Effector CD8-positive, alpha-beta T cell (primary cell): ENCODE results near the gene SPOCD1.
A peak's percentile ranks its signal among the peaks of the same experiment; 100 is the strongest.

Experiments used
- DNase-seq: peaks from one replicate; lab custom pipeline; 2025; lab: John Stamatoyannopoulos, UW

Gene SPOCD1

GRCh38 chr1:31755850-31756492 lies 59.9 kb downstream of the SPOCD1 start:
- no peak for DNase-seq

- DNase-seq = no peak
Observed at GRCh38 chr1:31755197-31755611, 60.6 kb downstream of the SPOCD1 start.

DNA sequence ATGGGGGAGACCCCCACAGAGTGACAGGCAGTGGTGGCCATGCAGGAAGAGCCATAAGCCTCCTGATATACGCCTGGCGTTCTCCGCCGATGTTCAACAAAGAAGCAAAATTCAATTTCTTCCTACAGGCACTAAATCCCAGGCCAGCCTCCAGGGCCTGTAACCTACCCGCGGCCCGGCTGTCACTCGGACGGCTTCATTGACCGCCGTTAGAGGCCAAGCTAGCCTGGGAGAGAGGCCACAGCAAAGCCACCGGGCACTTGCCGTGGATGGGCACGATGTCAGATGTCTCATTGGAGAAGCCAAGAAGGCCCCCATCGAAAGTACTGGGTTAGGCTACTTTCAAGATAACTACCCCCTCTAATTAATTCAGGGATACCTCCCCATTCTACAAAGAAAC lies 61.4 kb downstream of the SPOCD1 start:
- DNase-seq = no peak

GRCh38 chr1:31753707-31754349 lies 62.0 kb downstream of the SPOCD1 start:
- DNase-seq = no peak

GRCh38 chr1:31752952-31753475 lies 62.8 kb downstream of the SPOCD1 start:
- no peak for DNase-seq

DNA sequence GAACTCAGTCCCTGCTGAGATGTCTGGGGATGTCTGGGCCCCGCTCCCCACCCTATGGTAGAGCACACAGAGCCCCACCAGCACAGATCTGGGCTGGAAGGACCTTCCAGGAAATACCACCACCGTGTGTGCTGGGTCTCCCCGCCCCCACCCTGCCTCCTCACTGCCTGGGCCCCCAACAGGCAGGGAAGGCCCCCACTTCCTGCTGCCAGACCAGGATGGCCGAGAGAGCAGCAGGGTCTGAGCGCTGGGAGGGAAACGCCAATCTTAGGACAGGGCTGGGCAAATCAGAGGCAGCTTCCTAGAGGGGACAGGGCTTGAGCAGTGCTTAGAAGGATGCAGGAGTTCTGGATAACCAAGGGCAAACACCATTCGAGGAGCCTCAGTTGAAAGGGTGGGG lies 63.6 kb downstream of the SPOCD1 start:
- DNase-seq = no peak

GRCh38 chr1:31751822-31752241 lies 64.0 kb downstream of the SPOCD1 start:
- DNase-seq = no peak

GRCh38 chr1:31750858-31751510 lies 64.8 kb downstream of the SPOCD1 start:
- DNase-seq = no peak

DNA sequence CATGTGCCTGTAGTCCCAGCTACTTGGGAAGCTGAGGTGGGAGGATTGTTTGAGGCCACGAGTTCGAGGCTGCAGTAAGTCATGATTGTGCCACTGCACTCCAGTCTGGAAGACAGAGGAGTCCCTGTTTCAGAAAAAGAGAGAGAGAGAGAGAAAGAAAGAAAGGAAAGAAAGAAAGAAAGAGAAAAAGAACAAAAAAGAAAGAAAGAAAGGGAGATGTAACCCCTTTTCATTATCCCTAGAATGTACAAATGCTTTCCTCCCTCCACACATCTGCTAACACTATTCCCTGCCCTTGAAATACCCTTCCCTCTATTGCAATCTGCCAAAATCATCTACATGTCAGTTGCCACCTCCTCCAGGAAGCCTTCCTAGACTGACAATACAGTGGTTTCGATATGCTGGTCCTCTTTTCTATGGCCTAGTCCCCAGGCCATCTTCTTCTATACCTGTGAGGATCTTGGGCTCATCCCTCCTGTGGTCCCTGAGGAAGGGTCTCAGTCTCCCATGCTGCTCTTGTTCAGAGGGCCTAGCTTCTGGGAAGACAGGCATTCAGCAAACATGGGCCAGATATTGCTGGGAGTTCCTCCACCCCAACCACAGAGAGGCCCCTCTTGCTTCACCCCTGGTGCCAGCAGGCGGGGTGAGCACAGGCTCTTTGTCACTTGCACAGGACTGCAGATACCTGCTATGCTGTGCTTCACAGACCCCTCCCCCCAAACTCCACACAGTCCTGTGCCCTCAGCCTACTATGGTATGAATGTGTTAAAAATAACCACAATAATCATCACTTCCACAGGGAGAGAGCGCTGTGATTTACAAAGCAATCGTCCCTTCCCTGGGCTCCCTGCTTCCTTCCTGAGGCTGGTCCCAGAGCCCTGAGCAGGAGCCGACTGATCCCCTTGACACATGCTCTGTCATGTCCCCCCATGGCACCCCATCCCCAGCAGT lies 65.8 kb downstream of the SPOCD1 start:
- DNase-seq = no peak

DNA sequence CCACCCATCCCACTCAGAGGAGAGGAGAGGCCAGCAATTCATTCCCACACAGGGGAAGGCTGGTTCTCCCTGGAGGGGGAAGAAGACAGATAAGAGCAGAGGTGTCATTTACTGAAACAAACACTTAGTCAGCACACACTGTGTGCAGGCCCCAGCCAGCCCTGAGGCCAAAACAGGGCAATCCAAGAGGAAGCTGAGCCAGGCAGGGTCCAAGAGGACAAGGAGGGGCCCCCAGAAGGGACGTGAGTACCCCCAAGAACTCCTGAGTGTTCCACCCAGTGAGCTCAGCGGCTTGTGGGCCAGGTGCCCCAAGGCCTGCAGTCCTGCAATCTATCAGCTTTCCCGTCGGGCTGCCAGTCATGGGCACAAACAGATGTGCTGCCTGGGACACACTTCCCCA lies 67.5 kb downstream of the SPOCD1 start:
- DNase-seq = no peak

DNA sequence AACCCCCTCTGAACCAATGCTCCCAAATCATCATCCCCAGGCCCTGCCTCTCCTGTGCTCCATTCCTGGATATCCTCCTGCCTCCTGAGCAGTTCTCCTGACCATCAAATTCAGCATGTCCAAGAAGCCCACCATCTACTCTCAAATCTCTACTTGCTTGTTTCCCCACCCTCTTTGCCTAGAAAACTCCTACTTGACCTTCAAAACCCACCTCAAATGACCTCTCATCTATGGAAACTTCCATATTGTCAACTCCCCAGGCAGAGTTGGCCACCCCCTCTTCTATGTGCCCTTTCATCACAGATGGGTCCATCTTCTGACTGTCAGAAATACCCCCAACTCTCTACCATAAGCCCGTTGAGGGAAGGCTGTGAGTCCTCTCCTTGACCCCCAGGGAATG lies 68.5 kb downstream of the SPOCD1 start:
- DNase-seq = no peak

DNA sequence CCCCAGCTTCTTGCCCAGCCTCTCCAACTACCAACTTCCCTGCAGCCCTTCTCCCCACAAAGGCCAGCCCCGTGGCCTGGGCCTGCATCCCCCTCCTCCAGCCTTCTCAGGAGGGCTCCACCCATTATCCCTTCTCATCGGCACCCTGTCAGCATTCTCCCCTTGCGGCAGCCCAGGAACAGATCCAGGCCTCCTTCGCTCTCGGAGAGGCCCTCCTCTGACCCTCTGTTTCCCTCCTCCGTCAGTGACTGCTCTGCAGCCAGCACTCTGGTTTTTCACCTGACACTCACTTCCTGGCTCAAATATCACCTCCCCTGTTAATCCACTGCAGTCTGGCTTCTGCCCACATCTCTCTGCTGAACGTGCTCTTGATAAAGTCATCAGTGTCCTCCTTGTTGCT lies 69.1 kb downstream of the SPOCD1 start:
- DNase-seq = no peak

DNA sequence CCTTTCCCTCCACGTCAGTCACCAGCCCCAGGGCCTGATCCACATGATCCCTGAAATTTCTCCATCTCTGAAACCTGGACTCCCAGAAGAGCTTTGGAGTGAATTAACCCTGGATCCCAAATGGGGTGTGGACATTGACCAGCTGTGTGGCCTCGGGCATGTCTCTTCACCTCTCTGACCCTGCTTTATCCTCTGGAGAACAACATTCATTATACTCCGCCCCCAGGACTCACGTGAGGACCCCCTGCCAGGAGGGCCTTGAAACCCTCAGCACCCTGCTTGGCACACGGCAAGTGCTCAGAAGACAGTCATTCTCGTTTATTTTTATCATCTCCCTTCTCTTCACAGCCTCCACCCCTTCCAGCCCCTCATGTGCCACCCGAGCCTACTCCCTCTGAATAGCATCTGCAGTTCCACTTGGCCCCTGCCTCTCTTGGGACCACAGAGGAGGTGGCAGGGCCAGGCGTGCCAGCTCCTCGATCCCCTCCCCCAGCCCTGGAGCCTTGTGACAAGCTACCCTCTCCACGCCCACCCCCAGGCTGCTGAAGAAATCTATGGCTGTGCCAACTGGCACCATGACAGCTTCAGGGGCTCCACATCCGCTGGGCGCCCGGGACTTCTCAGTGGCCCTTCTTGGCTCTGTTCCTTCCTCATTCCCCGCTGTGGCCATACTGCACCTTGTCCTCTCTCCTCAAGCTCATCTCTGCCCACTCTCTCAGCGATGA lies 69.7 kb downstream of the SPOCD1 start:
- no peak for DNase-seq

DNA sequence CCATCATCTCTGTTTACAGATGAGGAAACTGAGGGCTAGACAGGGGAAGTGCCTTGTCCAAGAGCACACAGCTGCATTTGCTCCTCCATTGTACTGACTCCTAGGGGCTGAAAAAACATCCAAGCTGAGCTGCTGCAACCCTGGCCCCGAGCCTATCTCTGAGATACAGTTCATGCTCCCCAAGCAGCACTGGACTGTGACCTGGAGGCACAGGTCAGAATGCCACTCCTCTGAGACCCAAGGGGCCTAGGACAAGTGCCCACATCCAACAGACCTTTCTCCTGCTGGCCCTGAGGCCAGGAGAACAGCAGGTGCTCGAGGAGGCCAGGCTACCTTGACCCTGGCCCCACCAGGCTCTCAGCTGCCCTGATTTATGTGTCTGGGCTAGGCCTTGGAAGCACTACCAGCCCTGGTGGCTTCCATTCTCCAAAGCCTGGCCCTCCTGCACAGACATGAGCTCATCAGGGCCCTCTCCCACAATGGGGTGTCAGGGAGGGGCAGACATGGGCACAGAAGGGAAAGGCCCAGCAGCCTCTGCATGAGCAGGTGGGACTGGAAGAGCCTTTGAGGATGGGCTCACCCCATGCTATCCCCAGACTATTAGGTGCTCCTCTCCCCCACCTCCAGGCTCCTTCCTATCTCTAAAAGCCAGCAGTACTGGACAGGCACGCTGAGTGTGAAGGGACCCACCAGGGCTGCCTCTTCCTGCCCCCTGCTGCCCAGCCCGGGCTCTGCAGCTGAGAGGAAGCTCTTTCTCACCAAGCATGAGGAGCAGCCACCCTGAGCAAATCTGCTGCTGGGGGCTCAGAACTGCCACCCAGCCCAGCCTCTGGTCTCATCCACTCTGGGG lies 70.5 kb downstream of the SPOCD1 start:
- peak; percentile 12 for DNase-seq

DNA sequence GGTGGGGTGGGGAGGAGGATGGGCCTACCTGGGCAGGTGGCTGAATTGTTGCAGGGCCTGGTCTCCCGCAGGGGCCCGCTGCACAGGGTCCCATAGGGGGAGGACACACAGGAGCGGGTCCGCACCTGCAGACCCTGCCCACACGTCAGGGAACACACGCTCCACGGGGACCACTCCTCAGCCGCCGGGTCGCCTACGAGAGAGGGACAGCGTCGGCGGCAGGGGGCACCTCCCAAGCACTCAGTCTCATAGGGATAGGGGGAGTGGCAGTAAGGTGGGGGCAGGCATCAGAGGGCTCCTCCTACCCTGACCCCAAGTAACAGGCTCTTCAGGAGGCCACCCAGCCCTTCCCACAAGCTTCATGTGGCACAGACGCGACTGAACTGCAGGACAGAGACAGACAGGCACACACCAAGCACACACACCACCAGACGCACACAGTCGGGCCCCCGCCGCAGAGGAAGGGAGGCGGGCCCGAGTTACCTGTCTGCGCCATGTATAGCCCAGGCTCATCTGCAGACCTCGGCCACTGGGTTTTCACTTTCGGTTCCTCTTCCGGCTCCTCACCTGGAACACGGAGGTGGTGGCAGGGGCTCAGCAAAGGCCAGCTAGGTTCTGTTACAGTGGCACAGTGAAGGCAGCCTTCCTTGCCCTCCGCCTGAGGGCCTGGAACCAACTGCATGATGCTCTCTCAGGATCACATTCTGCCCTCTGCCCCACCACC lies 71.5 kb downstream of the SPOCD1 start:
- no peak for DNase-seq

DNA sequence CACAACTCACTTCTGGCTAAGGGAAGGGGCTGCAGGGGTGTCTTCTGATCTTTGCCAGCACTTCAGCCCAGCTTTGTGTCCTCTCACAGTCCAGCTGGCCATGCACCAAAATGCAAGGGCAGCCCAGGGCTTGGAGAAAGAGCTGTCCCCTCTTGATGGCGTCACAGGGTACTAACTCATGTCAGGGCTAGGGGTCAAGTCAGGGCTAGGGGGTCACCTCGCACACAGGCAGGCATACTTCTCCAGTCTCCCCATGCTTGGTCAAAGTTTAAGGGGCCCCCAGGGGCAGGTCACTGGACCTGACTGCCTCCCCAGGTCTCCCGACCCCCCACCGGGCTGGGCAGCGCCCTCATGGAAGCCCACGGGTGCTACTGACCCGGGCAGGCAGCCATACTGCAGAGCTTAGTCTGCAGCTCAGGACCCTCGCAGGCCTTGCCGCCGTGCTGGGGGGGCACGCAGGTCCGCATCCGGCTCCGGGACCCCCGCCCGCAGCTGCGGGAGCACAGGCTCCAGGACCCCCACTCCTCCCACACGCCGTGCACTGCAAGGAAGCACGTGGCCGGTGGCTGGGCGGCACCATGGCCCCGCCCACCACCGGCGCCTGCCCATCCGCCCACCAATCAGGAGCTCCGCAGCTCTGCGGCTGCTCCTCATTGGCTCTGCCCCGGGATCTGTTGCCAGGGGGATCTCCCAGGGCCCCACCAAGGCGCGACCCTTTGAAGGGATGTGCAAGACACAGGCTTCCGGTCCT lies 73.2 kb downstream of the SPOCD1 start:
- DNase-seq = no peak
